Common myeloid progenitor, CD34-positive (primary cell): ENCODE results near the gene CYP19A1.

ENCODE experiments used
- CTCF ChIA-PET: fragments of 350-600 bp; sonication (Branson Sonifier 250); formaldehyde crosslinking; loops from one replicate; lab custom pipeline; 2021; ENCODE audit warnings: antibody characterized with exemption; lab: Charles Lee
- POLR2A ChIA-PET: fragments of 350-600 bp; sonication (Branson Sonifier 250); formaldehyde crosslinking; loops from one replicate; lab custom pipeline; 2021; ENCODE audit warnings: antibody characterized with exemption; lab: Charles Lee
- DNase-seq, 3 donors: peaks; one replicate each; pipeline versions ENCODE4 v3.0.0 to v3.0.0-alpha.2; 2013
- H3K27ac ChIP-seq, 2 experiments: 1 replicate in 1 of 2; 2 replicates in 1 of 2; pipeline ENCODE4 v1.7.0; 2013; ENCODE audit warnings: inconsistent platforms in 2 of 2, low read length in 2 of 2, mild to moderate bottlenecking in 2 of 2, low read depth in 1 of 2, moderate library complexity in 1 of 2; ENCODE audit not compliant: severe bottlenecking in 2 of 2, insufficient read depth in 1 of 2, poor library complexity in 1 of 2
- H3K27me3 ChIP-seq, 5 experiments: replicated peaks in 2 of 5; 1 replicate in 3 of 5; 2 replicates in 2 of 5; pipeline versions ENCODE4 v1.6.1 to v1.7.0; 2013; ENCODE audit warnings: low read length in 4 of 5, mild to moderate bottlenecking in 2 of 5, moderate library complexity in 2 of 5, inconsistent platforms in 1 of 5; ENCODE audit not compliant: insufficient read depth in 5 of 5, control insufficient read depth in 4 of 5
- H3K36me3 ChIP-seq, 4 experiments: 1 replicate in 2 of 4; 2 replicates in 2 of 4; pipeline versions ENCODE4 v1.6.1 to v1.7.0; 2013; ENCODE audit warnings: low read length in 3 of 4, control low read depth in 1 of 4, mild to moderate bottlenecking in 1 of 4; ENCODE audit not compliant: control insufficient read depth in 4 of 4, insufficient read depth in 4 of 4
- H3K4me1 ChIP-seq, 4 experiments: 1 replicate in 3 of 4; 2 replicates in 1 of 4; pipeline versions ENCODE4 v1.6.1 to v1.7.1; 2013; ENCODE audit warnings: low read length in 3 of 4, mild to moderate bottlenecking in 3 of 4, control low read depth in 1 of 4, inconsistent platforms in 1 of 4, moderate library complexity in 1 of 4; ENCODE audit not compliant: control insufficient read depth in 4 of 4, insufficient read depth in 4 of 4; ENCODE audit errors: control extremely low read depth in 1 of 4
- H3K4me3 ChIP-seq, 7 experiments: 1 replicate in 4 of 7; 2 replicates in 3 of 7; pipeline versions ENCODE4 v1.5.1 to v1.7.0; 2013; ENCODE audit warnings: mild to moderate bottlenecking in 7 of 7, low read length in 6 of 7, moderate library complexity in 6 of 7, inconsistent platforms in 2 of 7, low read depth in 2 of 7, control low read depth in 1 of 7; ENCODE audit not compliant: insufficient read depth in 4 of 7, control insufficient read depth in 1 of 7; ENCODE audit errors: extremely low read depth in 1 of 7
- H3K9me3 ChIP-seq, 5 experiments: 1 replicate in 4 of 5; 2 replicates in 1 of 5; pipeline versions ENCODE4 v1.6.1 to v1.7.1; 2013; ENCODE audit warnings: low read length in 4 of 5, mild to moderate bottlenecking in 2 of 5, inconsistent platforms in 1 of 5, low read depth in 1 of 5, moderate library complexity in 1 of 5; ENCODE audit not compliant: control insufficient read depth in 4 of 5, insufficient read depth in 2 of 5; ENCODE audit errors: control extremely low read depth in 1 of 5
- WGBS: methylation state at CpG from one replicate; pipeline ENCODE4 v1.1.5; 2013; ENCODE audit not compliant: insufficient coverage; 5-methylcytosine and 5-hydroxymethylcytosine counted together

The CYP19A1 gene

GRCh38 chr15:51212909-51213308, 125.5 kb downstream of the CYP19A1 start:
- no peaks in the 10 kb centered on the region for H3K4me1 ChIP-seq
- WGBS: 71% methylated on average over 1 of the region's 2 CpGs
- no peak overlapping the region for H3K27ac ChIP-seq
- H3K27me3 ChIP-seq: peaks cover 0 to 6% (median 3%) of the 10 kb centered on the region in 5 experiments
- H3K36me3 ChIP-seq: no peaks in the 10 kb centered on the region
- H3K9me3 ChIP-seq: no peaks in the 10 kb centered on the region
- DNase-seq: no peak
- no peak overlapping the region for H3K4me3 ChIP-seq
- ChIA-PET CTCF (no interaction called here), POLR2A (no interaction called here)

GRCh38 chr15:51212239-51212638, 126.2 kb downstream of the CYP19A1 start:
- Histone ChIP-seq H3K4me1 (no peaks in the 10 kb centered on the region), H3K36me3 (no peaks in the 10 kb centered on the region), H3K4me3 (no peak overlapping the region), H3K27me3 (peaks cover 0 to 6% (median 3%) of the 10 kb centered on the region in 5 experiments), H3K9me3 (no peaks in the 10 kb centered on the region), H3K27ac (no peak overlapping the region)
- POLR2A ChIA-PET: no interaction called here
- 43% methylated on average over 1 of the region's 5 CpGs for WGBS
- no peak for DNase-seq
- CTCF ChIA-PET: no interaction called here

- ChIA-PET CTCF (interaction anchor here (1.3 kb wide), 1 partner anchor 23 kb away, joined by 3 read pairs; no protein-coding TSS in a partner anchor), POLR2A (no interaction called here)
- no peaks in the 10 kb centered on the region for H3K9me3 ChIP-seq
- no peak overlapping the region for H3K4me3 ChIP-seq
- DNase-seq: no peak
- H3K4me1 ChIP-seq: no peaks in the 10 kb centered on the region
- H3K27ac ChIP-seq: no peak overlapping the region
- H3K27me3 ChIP-seq: peaks cover 2 to 7% (median 3%) of the 10 kb centered on the region in 5 experiments
- WGBS: 100% methylated on average over 2 of the region's 3 CpGs
- H3K36me3 ChIP-seq: no peaks in the 10 kb centered on the region
Observed at GRCh38 chr15:51205050-51205975, 133.1 kb downstream of the CYP19A1 start.

GRCh38 chr15:51203797-51204196, 134.6 kb downstream of the CYP19A1 start:
- no CpG with 5 or more reads among the region's 2 CpGs for WGBS
- peaks cover 0 to 8% (median 4%) of the 10 kb centered on the region in 5 experiments for H3K27me3 ChIP-seq
- ChIA-PET POLR2A (no interaction called here), CTCF (interaction anchor here (1.9 kb wide), 1 partner anchor 11 kb away, joined by 10 read pairs; no protein-coding TSS in a partner anchor)
- H3K27ac ChIP-seq: no peak overlapping the region
- H3K4me1 ChIP-seq: peaks cover 0 to 2% (median 0%) of the 10 kb centered on the region in 4 experiments
- H3K4me3 ChIP-seq: no peak overlapping the region
- H3K36me3 ChIP-seq: no peaks in the 10 kb centered on the region
- no peak for DNase-seq
- H3K9me3 ChIP-seq: no peaks in the 10 kb centered on the region

- 67% methylated on average over 1 of the region's 3 CpGs for WGBS
- no peak overlapping the region for H3K4me3 ChIP-seq
- H3K27ac ChIP-seq: no peak overlapping the region
- H3K27me3 ChIP-seq: peaks cover 0 to 8% (median 4%) of the 10 kb centered on the region in 5 experiments
- DNase-seq: peak in 2 of 3 donors; percentile 53 to 65
- no peaks in the 10 kb centered on the region for H3K36me3 ChIP-seq
- peaks cover 0 to 4% (median 0%) of the 10 kb centered on the region in 4 experiments for H3K4me1 ChIP-seq
- POLR2A ChIA-PET: no interaction called here
- CTCF ChIA-PET: interaction anchor here (0.9 to 1.9 kb wide), 2 partner anchors 10 to 39 kb away, joined by 3 to 10 read pairs; no protein-coding TSS in a partner anchor
- H3K9me3 ChIP-seq: no peaks in the 10 kb centered on the region
Observed at GRCh38 chr15:51202783-51203182, 135.6 kb downstream of the CYP19A1 start.

GRCh38 chr15:51201581-51201980, 136.8 kb downstream of the CYP19A1 start:
- CTCF ChIA-PET: interaction anchor here (0.6 kb wide), 1 partner anchor 548 kb away, joined by 3 read pairs; no protein-coding TSS in a partner anchor
- POLR2A ChIA-PET: no interaction called here
- Histone ChIP-seq H3K4me3 (no peak overlapping the region), H3K27me3 (peaks cover 0 to 14% (median 9%) of the 10 kb centered on the region in 5 experiments), H3K27ac (no peak overlapping the region), H3K9me3 (no peaks in the 10 kb centered on the region), H3K4me1 (peaks cover 0 to 4% (median 0%) of the 10 kb centered on the region in 4 experiments), H3K36me3 (no peaks in the 10 kb centered on the region)
- WGBS: 100% methylated on average over 2 of the region's 5 CpGs
- no peak for DNase-seq

GRCh38 chr15:51200792-51201191, 137.6 kb downstream of the CYP19A1 start:
- WGBS: 80% methylated on average over 3 of the region's 3 CpGs

More at GRCh38 chr15:51200792-51201191, 137.6 kb downstream of the CYP19A1 start:
- Histone ChIP-seq H3K27me3 (peaks cover 0 to 19% (median 10%) of the 10 kb centered on the region in 5 experiments), H3K9me3 (no peaks in the 10 kb centered on the region), H3K36me3 (no peaks in the 10 kb centered on the region), H3K27ac (no peak overlapping the region), H3K4me1 (peaks cover 0 to 4% (median 0%) of the 10 kb centered on the region in 4 experiments), H3K4me3 (no peak overlapping the region)
- CTCF ChIA-PET: no interaction called here
- no peak for DNase-seq
- POLR2A ChIA-PET: no interaction called here
